Smooth muscle cell (in vitro differentiated cells): Measurements from ENCODE around the gene CHST9. TPM values are rescaled to one million over a fixed set of nuclear protein-coding genes. Genes with fewer than 3 reads are reported as not detected.

Experiments used
- DNase-seq: peaks from one replicate; lab custom pipeline; 2025; ENCODE audit not compliant: unreplicated experiment; lab: John Stamatoyannopoulos, UW
- H2AFZ ChIP-seq: fragments of 200-600 bp; sonication (generic); 2 replicates; pipeline ENCODE4 v1.6.0; 2016; ENCODE audit warnings: antibody characterized with exemption, low read depth, mild to moderate bottlenecking
- H3F3A ChIP-seq: fragments of 200-600 bp; sonication (generic); 2 replicates; pipeline ENCODE4 v1.6.0; 2017; ENCODE audit warnings: antibody characterized with exemption, low read depth
- H3K27ac ChIP-seq: fragments of 200-600 bp; sonication (generic); 2 replicates; pipeline ENCODE4 v1.5.1; 2016; ENCODE audit warnings: low read depth, mild to moderate bottlenecking
- H3K27me3 ChIP-seq: fragments of 200-600 bp; sonication (generic); 2 replicates; pipeline ENCODE4 v1.6.1; 2016; ENCODE audit warnings: low read depth, mild to moderate bottlenecking
- H3K36me3 ChIP-seq: fragments of 200-600 bp; sonication (generic); 2 replicates; pipeline ENCODE4 v1.5.1; 2016; ENCODE audit warnings: low read depth
- H3K4me1 ChIP-seq: fragments of 200-600 bp; sonication (generic); 2 replicates; pipeline ENCODE4 v1.5.1; 2016; ENCODE audit warnings: low read depth
- H3K4me2 ChIP-seq: fragments of 200-600 bp; sonication (generic); 2 replicates; pipeline ENCODE4 v1.6.0; 2016; ENCODE audit warnings: mild to moderate bottlenecking
- H3K4me3 ChIP-seq: fragments of 200-600 bp; sonication (generic); 2 replicates; pipeline ENCODE4 v1.5.1; 2016; ENCODE audit warnings: mild to moderate bottlenecking
- H3K79me2 ChIP-seq: fragments of 200-600 bp; sonication (generic); 2 replicates; pipeline ENCODE4 v1.6.0; 2016; ENCODE audit warnings: low read depth, mild to moderate bottlenecking
- H3K9ac ChIP-seq: fragments of 200-600 bp; sonication (generic); 2 replicates; pipeline ENCODE4 v1.6.0; 2016; ENCODE audit warnings: low read depth
- H3K9me3 ChIP-seq: fragments of 200-600 bp; sonication (generic); replicated peaks from 2 replicates; pipeline ENCODE4 v1.5.1; 2016; ENCODE audit warnings: low read depth
- H4K20me1 ChIP-seq: fragments of 200-600 bp; sonication (generic); 2 replicates; pipeline ENCODE4 v1.6.0; 2016; ENCODE audit warnings: low read depth
- CTCF ChIP-seq: fragments of 200-600 bp; sonication (generic); IDR thresholded peaks from 2 replicates; pipeline ENCODE4 v1.5.1; 2017; ENCODE audit warnings: borderline replicate concordance, mild to moderate bottlenecking, antibody characterized with exemption; ENCODE audit not compliant: insufficient read depth, poor library complexity, severe bottlenecking
- WGBS: methylation state at CpG from one replicate; pipeline ENCODE4 v1.1.7; 2016; ENCODE audit warnings: low lambda C conversion rate; 5-methylcytosine and 5-hydroxymethylcytosine counted together
- polyA plus RNA-seq: library from polyadenylated mRNA; unstranded; fragments of >200 nt; fragmentation: Nextera tagmentation; extraction: Ambion mirVana; gene quantifications from 2 replicates; pipeline ENCODE4 v1.2.1, GENCODE V29; 2016
- total RNA-seq: library from RNA; depleted of rRNA; stranded (reverse); fragments of >200 nt; gene quantifications from 2 replicates; pipeline ENCODE4 v1.2.3, GENCODE V29; 2014

Gene CHST9
- total and polyA plus RNA-seq, 2 experiments from 2014 or later = not detected

DNA sequence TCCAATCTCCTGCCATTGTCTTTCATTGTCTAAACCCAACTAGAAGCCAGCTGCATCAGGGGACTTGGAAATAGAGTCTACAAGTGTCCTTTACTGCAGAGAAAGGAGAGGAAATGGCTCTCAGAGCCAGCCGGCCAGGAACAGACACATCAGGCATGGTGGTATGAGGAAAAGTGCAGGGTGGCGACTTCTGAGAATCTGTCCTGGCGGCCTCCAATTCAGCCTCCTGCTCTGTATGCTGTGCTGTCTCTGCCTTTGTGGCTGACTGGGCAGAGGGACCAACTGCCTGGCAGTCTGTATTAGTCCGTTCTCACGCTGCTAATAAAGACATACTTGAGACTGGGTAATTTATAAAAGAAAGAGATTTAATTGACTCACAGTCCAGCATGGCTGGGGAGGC, 282.8 kb downstream of the CHST9 start:
- Histone ChIP-seq H3K9ac (no peak overlapping the region), H4K20me1 (no peaks in the 10 kb centered on the region), H3K36me3 (no peaks in the 10 kb centered on the region), H3K27ac (no peak overlapping the region), H3K79me2 (no peaks in the 10 kb centered on the region), H3K27me3 (no peaks in the 10 kb centered on the region), H3K4me3 (no peak overlapping the region), H3K4me1 (no peaks in the 10 kb centered on the region), H2AFZ (no peak overlapping the region), H3F3A (no peaks in the 10 kb centered on the region), H3K9me3 (peaks cover 3% of the 10 kb centered on the region), H3K4me2 (no peak overlapping the region)
- WGBS = 99% methylated on average over 5 of the region's 5 CpGs
- no peak for DNase-seq
- TF ChIP-seq CTCF = no peak

DNA sequence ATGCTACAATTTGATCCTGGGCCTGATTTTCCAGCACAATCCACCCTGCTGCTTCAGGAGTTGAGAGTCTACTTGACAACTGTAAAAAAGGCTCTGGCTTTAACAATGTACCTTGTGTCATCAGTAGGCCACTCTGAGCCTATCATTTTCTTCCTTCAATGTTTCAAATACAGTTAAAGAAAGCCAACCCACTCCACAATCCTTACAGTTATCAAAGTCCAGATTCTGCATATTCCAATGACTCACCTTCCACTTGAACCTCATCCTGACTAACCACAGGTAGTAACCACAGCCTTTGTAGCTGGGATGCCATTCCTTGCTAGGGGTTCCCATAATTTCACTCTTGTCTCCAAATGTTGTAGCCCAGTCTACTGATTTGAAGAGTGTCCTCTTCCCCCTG, 284.1 kb downstream of the CHST9 start:
- Histone ChIP-seq H4K20me1 (no peaks in the 10 kb centered on the region), H3K4me2 (no peak overlapping the region), H3K27ac (no peak overlapping the region), H2AFZ (no peak overlapping the region), H3K4me1 (no peaks in the 10 kb centered on the region), H3K27me3 (no peaks in the 10 kb centered on the region), H3K9me3 (peaks cover 3% of the 10 kb centered on the region), H3K36me3 (no peaks in the 10 kb centered on the region), H3K9ac (no peak overlapping the region), H3K79me2 (no peaks in the 10 kb centered on the region), H3K4me3 (no peak overlapping the region), H3F3A (no peaks in the 10 kb centered on the region)
- TF ChIP-seq CTCF = no peak
- no peak for DNase-seq

- Histone ChIP-seq H3K27ac (no peak overlapping the region), H3K4me3 (no peak overlapping the region), H3K9me3 (no peaks in the 10 kb centered on the region), H2AFZ (no peak overlapping the region), H3K4me1 (no peaks in the 10 kb centered on the region), H3F3A (no peaks in the 10 kb centered on the region), H3K79me2 (no peaks in the 10 kb centered on the region), H3K9ac (no peak overlapping the region), H4K20me1 (no peaks in the 10 kb centered on the region), H3K36me3 (no peaks in the 10 kb centered on the region), H3K4me2 (no peak overlapping the region), H3K27me3 (no peaks in the 10 kb centered on the region)
- no peak for TF ChIP-seq CTCF
- WGBS = 69% methylated on average over 1 of the region's 1 CpG
- DNase-seq = no peak
Observed at GRCh38 chr18:26894426-26894825, 290.7 kb downstream of the CHST9 start.

DNA sequence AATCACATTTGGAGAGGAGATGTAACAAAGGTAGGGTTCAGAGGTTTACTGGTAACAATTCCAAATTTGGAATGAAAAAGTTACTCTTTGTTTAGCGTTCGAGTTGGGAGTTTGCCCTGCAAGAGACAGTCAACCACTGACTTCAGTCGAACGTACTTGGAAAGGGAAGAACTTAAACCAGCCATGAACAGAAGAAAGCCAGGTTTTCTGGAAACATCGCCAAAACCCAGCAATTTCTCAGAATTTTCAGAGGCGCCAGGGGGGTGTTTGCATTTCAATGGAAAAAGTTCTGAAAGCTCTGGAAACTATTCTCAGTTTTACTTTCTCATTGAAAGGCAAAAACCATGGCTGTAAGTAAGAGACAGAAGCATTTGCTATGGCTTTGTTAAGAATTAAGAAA, 291.1 kb downstream of the CHST9 start:
- Histone ChIP-seq H3K27me3 (no peaks in the 10 kb centered on the region), H3K27ac (no peak overlapping the region), H3K9ac (no peak overlapping the region), H3K36me3 (no peaks in the 10 kb centered on the region), H3K4me2 (no peak overlapping the region), H3K4me1 (no peaks in the 10 kb centered on the region), H3F3A (no peaks in the 10 kb centered on the region), H3K4me3 (no peak overlapping the region), H4K20me1 (no peaks in the 10 kb centered on the region), H3K79me2 (no peaks in the 10 kb centered on the region), H2AFZ (no peak overlapping the region), H3K9me3 (no peaks in the 10 kb centered on the region)
- TF ChIP-seq CTCF = no peak
- DNase-seq = no peak
- WGBS = 42% methylated on average over 6 of the region's 6 CpGs
